K562 (cell line): Measurements from ENCODE around the gene MXRA7. TPM values are rescaled to one million over a fixed set of nuclear protein-coding genes. Genes with fewer than 3 reads are reported as not detected.

Experiments used
- CCAR2 ChIP-seq: fragments of 200-400 bp; formaldehyde crosslinking; IDR thresholded peaks from 2 replicates; pipeline ENCODE4 v1.6.1; 2017; ENCODE audit warnings: mild to moderate bottlenecking, low read depth, low read length
- CREB5 ChIP-seq: fragments of 250-450 bp; sonication (Bioruptor Pico); IDR thresholded peaks from 2 replicates; pipeline ENCODE4 v1.5.0; 2020; ENCODE audit warnings: mild to moderate bottlenecking
- MEIS2 ChIP-seq: fragments of 450-650 bp; IDR thresholded peaks from 2 replicates; pipeline ENCODE4 v1.6.1; 2014; ENCODE audit warnings: mild to moderate bottlenecking; ENCODE audit not compliant: partially characterized antibody
- POLR2B ChIP-seq: fragments of 450-650 bp; IDR thresholded peaks from 2 replicates; pipeline ENCODE4 v1.6.1; 2018; ENCODE audit warnings: low read depth; ENCODE audit not compliant: partially characterized antibody
- PURB ChIP-seq: sonication (generic); formaldehyde crosslinking; IDR thresholded peaks from 2 replicates; pipeline ENCODE4 v1.9.0; 2021; ENCODE audit warnings: low read depth, mild to moderate bottlenecking, missing genetic modification reagents
- SLC30A9 ChIP-seq: fragments of 250-450 bp; sonication (Bioruptor Pico); IDR thresholded peaks from 2 replicates; pipeline ENCODE4 v1.8.0; 2022; ENCODE audit warnings: mild to moderate bottlenecking, moderate library complexity
- ZBTB11 ChIP-seq, 3 experiments: fragments of 200-800 bp in 1 of 3; fragments of 250-450 bp in 1 of 3; fragments of 450-650 bp in 1 of 3; sonication (Bioruptor Pico) in 1 of 3; sonication (Bioruptor generic) in 1 of 3; formaldehyde crosslinking in 1 of 3; IDR thresholded peaks; 2 replicates each; pipeline versions ENCODE4 v1.6.1 to v1.8.0; 2016 to 2022; ENCODE audit warnings: mild to moderate bottlenecking in 2 of 3, missing genetic modification characterization in 2 of 3, missing compliant biosample characterization in 1 of 3, moderate library complexity in 1 of 3
- ZHX1 ChIP-seq: fragments of 150-350 bp; conservative IDR thresholded peaks from 2 replicates; pipeline ENCODE4 v1.6.1; 2014; ENCODE audit warnings: low read length
- ZNF3 ChIP-seq: fragments of 250-450 bp; sonication (Bioruptor Pico); IDR thresholded peaks from 2 replicates; pipeline ENCODE4 v1.5.0; 2021; ENCODE audit warnings: mild to moderate bottlenecking, moderate library complexity
- ZNF778 ChIP-seq: fragments of 450-650 bp; formaldehyde crosslinking; IDR thresholded peaks from 2 replicates; pipeline ENCODE4 v1.4.0; 2020; ENCODE audit warnings: mild to moderate bottlenecking, moderate library complexity
- polyA plus RNA-seq, 8 experiments: library from polyadenylated mRNA; depleted of rRNA in 4 of 8; stranded (reverse) in 5 of 8; unstranded in 3 of 8; fragments of >200 nt; fragmentation: Nextera tagmentation in 2 of 8; fragmentation: Illumina TruSeq in 1 of 8; extraction: Ambion mirVana in 2 of 8; extraction: Trizol in 1 of 8; gene quantifications; 2 replicates each; pipeline versions ENCODE4 v1.2.1 to v1.2.3, GENCODE V29; 2011 to 2014; ENCODE audit warnings: inconsistent platforms in 1 of 8, missing spikeins in 1 of 8
- total RNA-seq, 7 experiments: library from RNA; depleted of rRNA in 6 of 7; stranded (reverse); fragments of >200 nt in 6 of 7; fragmentation: Illumina TruSeq in 2 of 7; extraction: Trizol in 2 of 7; gene quantifications; 2 replicates each; pipeline versions ENCODE4 v1.2.1 to v1.2.3, GENCODE V29; 2011 to 2021; ENCODE audit warnings: low replicate concordance in 1 of 7
- TF ChIP-seq, protein P1 (sequence below): fragments of 450-650 bp; IDR thresholded peaks from 2 replicates; pipeline ENCODE4 v1.6.1; 2017; ENCODE audit warnings: mild to moderate bottlenecking, moderate library complexity
- TF ChIP-seq, protein P2 (sequence below): sonication (generic); formaldehyde crosslinking; IDR thresholded peaks from 2 replicates; pipeline ENCODE4 v1.8.1; 2023; ENCODE audit warnings: mild to moderate bottlenecking, missing genetic modification reagents, moderate library complexity
- TF ChIP-seq, protein P3 (sequence below), 2 experiments: fragments of 450-650 bp; IDR thresholded peaks; 2 replicates each; pipeline ENCODE4 v1.6.1; 2016

Gene MXRA7
- total and polyA plus RNA-seq, 9 of the 15 experiments (the other 6 are each of a cell fraction or from before 2014, with no cell fraction given): 2.6 to 38.4 (median 14.3) TPM

- no peak for TF ChIP-seq ZHX1
- peak; percentile 34 for TF ChIP-seq POLR2B
- TF ChIP-seq ZNF3 (CRISPR knock-in tag): no peak
- no peak for TF ChIP-seq ZNF778 (CRISPR knock-in tag)
- TF ChIP-seq CREB5: no peak
- no peak for TF ChIP-seq PURB (CRISPR knock-in tag)
- peak; percentile 20 for TF ChIP-seq MEIS2
- TF ChIP-seq, protein P1, sequence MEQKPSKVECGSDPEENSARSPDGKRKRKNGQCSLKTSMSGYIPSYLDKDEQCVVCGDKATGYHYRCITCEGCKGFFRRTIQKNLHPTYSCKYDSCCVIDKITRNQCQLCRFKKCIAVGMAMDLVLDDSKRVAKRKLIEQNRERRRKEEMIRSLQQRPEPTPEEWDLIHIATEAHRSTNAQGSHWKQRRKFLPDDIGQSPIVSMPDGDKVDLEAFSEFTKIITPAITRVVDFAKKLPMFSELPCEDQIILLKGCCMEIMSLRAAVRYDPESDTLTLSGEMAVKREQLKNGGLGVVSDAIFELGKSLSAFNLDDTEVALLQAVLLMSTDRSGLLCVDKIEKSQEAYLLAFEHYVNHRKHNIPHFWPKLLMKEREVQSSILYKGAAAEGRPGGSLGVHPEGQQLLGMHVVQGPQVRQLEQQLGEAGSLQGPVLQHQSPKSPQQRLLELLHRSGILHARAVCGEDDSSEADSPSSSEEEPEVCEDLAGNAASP: no peak
- no peak for TF ChIP-seq SLC30A9 (CRISPR knock-in tag)
- TF ChIP-seq CCAR2: no peak
- no peak for TF ChIP-seq ZBTB11 (CRISPR knock-in tag; IDR thresholded peaks at IDR 0.05)
- TF ChIP-seq, protein P2, sequence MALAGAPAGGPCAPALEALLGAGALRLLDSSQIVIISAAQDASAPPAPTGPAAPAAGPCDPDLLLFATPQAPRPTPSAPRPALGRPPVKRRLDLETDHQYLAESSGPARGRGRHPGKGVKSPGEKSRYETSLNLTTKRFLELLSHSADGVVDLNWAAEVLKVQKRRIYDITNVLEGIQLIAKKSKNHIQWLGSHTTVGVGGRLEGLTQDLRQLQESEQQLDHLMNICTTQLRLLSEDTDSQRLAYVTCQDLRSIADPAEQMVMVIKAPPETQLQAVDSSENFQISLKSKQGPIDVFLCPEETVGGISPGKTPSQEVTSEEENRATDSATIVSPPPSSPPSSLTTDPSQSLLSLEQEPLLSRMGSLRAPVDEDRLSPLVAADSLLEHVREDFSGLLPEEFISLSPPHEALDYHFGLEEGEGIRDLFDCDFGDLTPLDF (CRISPR knock-in tag): peak; percentile 59; the same call in 1 of the 2 replicates
- TF ChIP-seq, protein P3, sequence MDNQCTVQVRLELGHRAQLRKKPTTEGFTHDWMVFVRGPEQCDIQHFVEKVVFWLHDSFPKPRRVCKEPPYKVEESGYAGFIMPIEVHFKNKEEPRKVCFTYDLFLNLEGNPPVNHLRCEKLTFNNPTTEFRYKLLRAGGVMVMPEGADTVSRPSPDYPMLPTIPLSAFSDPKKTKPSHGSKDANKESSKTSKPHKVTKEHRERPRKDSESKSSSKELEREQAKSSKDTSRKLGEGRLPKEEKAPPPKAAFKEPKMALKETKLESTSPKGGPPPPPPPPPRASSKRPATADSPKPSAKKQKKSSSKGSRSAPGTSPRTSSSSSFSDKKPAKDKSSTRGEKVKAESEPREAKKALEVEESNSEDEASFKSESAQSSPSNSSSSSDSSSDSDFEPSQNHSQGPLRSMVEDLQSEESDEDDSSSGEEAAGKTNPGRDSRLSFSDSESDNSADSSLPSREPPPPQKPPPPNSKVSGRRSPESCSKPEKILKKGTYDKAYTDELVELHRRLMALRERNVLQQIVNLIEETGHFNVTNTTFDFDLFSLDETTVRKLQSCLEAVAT (IDR thresholded peaks at IDR 0.05): peak; percentile 64 to 96
Observed at GRCh38 chr17:76671123-76671911, 39.4 kb downstream of the MXRA7 start (continued).
